GM12878 (cell line): ENCODE results near the gene CCDC3. TPM values are rescaled to one million over a fixed set of nuclear protein-coding genes. Genes with fewer than 3 reads are reported as not detected.

Experiments used
- ATAC-seq: fragments of 200-7000 bp; cut with Tn5 transposase; 3 replicates; pipeline ENCODE4 v1.9.1; 2020; ENCODE audit warnings: mild to moderate bottlenecking, moderate library complexity
- Bru-seq: library from RNA; stranded (reverse); fragments of 400-500 nt; gene quantifications from one replicate; lab custom pipeline; 2021; lab: Mats Ljungman, UMichigan
- BruChase-seq, 2 experiments: library from RNA; stranded (reverse); fragments of 400-500 nt; gene quantifications; one replicate each; lab custom pipeline; 2021; lab: Mats Ljungman, UMichigan
- BruUV-seq: library from RNA; stranded (reverse); fragments of 400-500 nt; replicated peaks from 2 replicates; lab custom pipeline; 2021; lab: Mats Ljungman, UMichigan
- CTCF ChIA-PET: fragments of 300-600 bp; sonication (Branson Sonifier 250); formaldehyde crosslinking; extraction: SDS; loops from one replicate; lab custom pipeline; 2021; ENCODE audit warnings: inconsistent platforms; lab: Yijun Ruan, JAX
- POLR2A ChIA-PET: fragments of 350-600 bp; formaldehyde crosslinking; extraction: SDS; loops from one replicate; lab custom pipeline; 2021; ENCODE audit warnings: inconsistent platforms; lab: Charles Lee
- RAD21 ChIA-PET: fragments of 300-600 bp; sonication (Branson Sonifier 250); formaldehyde crosslinking; loops from one replicate; lab custom pipeline; 2023; ENCODE audit warnings: antibody characterized with exemption; ENCODE audit not compliant: unreplicated experiment; lab: Charles Lee
- SMC1A ChIA-PET: fragments of 300-600 bp; sonication (Branson Sonifier 250); formaldehyde crosslinking; loops from one replicate; lab custom pipeline; 2023; ENCODE audit not compliant: unreplicated experiment, uncharacterized antibody; lab: Charles Lee
- DNase-seq: peaks from one replicate; pipeline ENCODE4 v3.0.0-alpha.2; 2011; ENCODE audit warnings: low read depth, low spot score
- FAIRE-seq: peaks from 3 replicates; lab custom pipeline; 2011; peaks lifted over from hg19 to GRCh38; lab: Jason Lieb, UNC
- H2AFZ ChIP-seq: 2 replicates; pipeline ENCODE4 v1.6.0; 2011; ENCODE audit warnings: low read depth, low read length, control low read depth; ENCODE audit not compliant: control insufficient read depth
- H3K27ac ChIP-seq: 2 replicates; pipeline ENCODE4 v1.5.1; 2011; ENCODE audit warnings: control low read depth; ENCODE audit not compliant: control insufficient read depth, insufficient read depth
- H3K27me3 ChIP-seq, 2 experiments: replicated peaks in 1 of 2; 2 replicates each; pipeline versions ENCODE4 v1.6.0 to v1.6.1; 2011; ENCODE audit warnings: low read length in 1 of 2; ENCODE audit not compliant: control insufficient read depth in 2 of 2, insufficient read depth in 2 of 2
- H3K36me3 ChIP-seq, 2 experiments: 2 replicates each; pipeline ENCODE4 v1.5.1; 2011; ENCODE audit warnings: low read length in 1 of 2; ENCODE audit not compliant: control insufficient read depth in 2 of 2, insufficient read depth in 2 of 2
- H3K4me1 ChIP-seq: 2 replicates; pipeline ENCODE4 v1.6.1; 2011; ENCODE audit warnings: mild to moderate bottlenecking, low read length, moderate library complexity, mixed read lengths; ENCODE audit not compliant: control insufficient read depth, insufficient read depth
- H3K4me2 ChIP-seq: 2 replicates; pipeline ENCODE4 v1.6.0; 2011; ENCODE audit warnings: control low read depth; ENCODE audit not compliant: control insufficient read depth, insufficient read depth
- H3K4me3 ChIP-seq: fragments of 200-600 bp; sonication (generic); 2 replicates; pipeline ENCODE4 v1.5.1; 2016
- H3K79me2 ChIP-seq: 2 replicates; pipeline ENCODE4 v1.6.0; 2011; ENCODE audit warnings: low read length; ENCODE audit not compliant: control insufficient read depth, insufficient read depth
- H3K9ac ChIP-seq: 2 replicates; pipeline ENCODE4 v1.8.0; 2011; ENCODE audit warnings: low read length, control low read depth, mixed read lengths; ENCODE audit not compliant: control insufficient read depth, insufficient read depth
- H3K9me3 ChIP-seq: replicated peaks from 3 replicates; pipeline ENCODE4 v1.5.1; 2011; ENCODE audit warnings: mild to moderate bottlenecking, low read length; ENCODE audit not compliant: control insufficient read depth, insufficient read depth
- H4K20me1 ChIP-seq: 2 replicates; pipeline ENCODE4 v1.6.0; 2011; ENCODE audit not compliant: control insufficient read depth, insufficient read depth
- KDM1A ChIP-seq: fragments of 200-600 bp; sonication (generic); IDR thresholded peaks from 2 replicates; pipeline ENCODE4 v1.6.1; 2016; ENCODE audit warnings: borderline replicate concordance
- LARP7 ChIP-seq: fragments of 450-650 bp; IDR thresholded peaks from 2 replicates; pipeline ENCODE4 v1.6.1; 2017; ENCODE audit warnings: mild to moderate bottlenecking
- NR2C2 ChIP-seq: IDR thresholded peaks from 2 replicates; pipeline ENCODE4 v1.6.1; 2011; ENCODE audit warnings: borderline replicate concordance, low read depth; ENCODE audit not compliant: control insufficient read depth, insufficient read length
- PAX5 ChIP-seq: IDR thresholded peaks from 2 replicates; pipeline ENCODE4 v1.6.1; 2011; ENCODE audit warnings: low read depth, low read length, borderline replicate concordance
- PAX8 ChIP-seq: fragments of 450-650 bp; IDR thresholded peaks from 2 replicates; pipeline ENCODE4 v1.6.1; 2017; ENCODE audit warnings: mild to moderate bottlenecking, moderate library complexity
- RBBP5 ChIP-seq: fragments of 200-600 bp; sonication (generic); conservative IDR thresholded peaks from 2 replicates; pipeline ENCODE4 v1.6.1; 2016
- SP1 ChIP-seq: IDR thresholded peaks from one replicate; pipeline ENCODE4 v1.6.1; 2011; ENCODE audit warnings: low read depth, low read length
- ZBTB40 ChIP-seq: fragments of 450-650 bp; IDR thresholded peaks from 2 replicates; pipeline ENCODE4 v1.6.1; 2016; ENCODE audit warnings: mild to moderate bottlenecking, moderate library complexity, borderline replicate concordance
- ZSCAN29 ChIP-seq: fragments of 450-650 bp; IDR thresholded peaks from 2 replicates; pipeline ENCODE4 v1.6.1; 2017; ENCODE audit warnings: mild to moderate bottlenecking, moderate library complexity
- WGBS: methylation state at CpG from one replicate; pipeline ENCODE4 v1.1.6; 2016; ENCODE audit warnings: low lambda C conversion rate; ENCODE audit not compliant: insufficient replicate concordance, insufficient coverage; ENCODE audit errors: missing lambda C conversion rate; 5-methylcytosine and 5-hydroxymethylcytosine counted together
- in situ Hi-C: fragments of 300-500 bp; cut with MboI; formaldehyde crosslinking; loops from 9 replicates; pipeline ENCODE4 v1.14.3; 2018; ENCODE audit warnings: mixed read lengths
- intact Hi-C: fragments of 100-400 bp; cut with micrococcal nuclease; formaldehyde crosslinking; loops from one replicate; pipeline ENCODE4 v1.14.2; 2022; ENCODE audit not compliant: unreplicated experiment
- long read RNA-seq, 2 experiments: library from polyadenylated mRNA; unstranded; transcript quantifications; one replicate each; pipeline ENCODE4 v2.0.0, GENCODE V29; 2019 to 2020
- polyA minus RNA-seq, 3 experiments: library from RNA; depleted of rRNA, polyadenylated mRNA; stranded (reverse); fragments of >200 nt; gene quantifications; 2 replicates each; pipeline ENCODE4 v1.2.3, GENCODE V29; 2011
- polyA plus RNA-seq, 11 experiments: library from polyadenylated mRNA; depleted of rRNA in 4 of 11; unstranded in 6 of 11; stranded (reverse) in 5 of 11; fragments of >200 nt; fragmentation: Nextera tagmentation in 4 of 11; fragmentation: Illumina TruSeq in 1 of 11; extraction: Ambion mirVana in 4 of 11; extraction: Trizol in 1 of 11; gene quantifications; 1 replicate in 1 of 11; 2 replicates in 10 of 11; pipeline versions ENCODE4 v1.2.1 to v1.2.3, GENCODE V29; 2011 to 2016; ENCODE audit warnings: inconsistent platforms in 2 of 11, missing spikeins in 2 of 11, low read depth in 1 of 11
- total RNA-seq, 4 experiments: library from RNA; depleted of rRNA in 3 of 4; stranded (reverse); fragments of >200 nt in 3 of 4; fragmentation: Illumina TruSeq in 1 of 4; extraction: Trizol in 1 of 4; gene quantifications; 2 replicates each; pipeline versions ENCODE4 v1.2.1 to v1.2.3, GENCODE V29; 2013 to 2021
- TF ChIP-seq, protein P1 (sequence below): fragments of 450-650 bp; IDR thresholded peaks from 2 replicates; pipeline ENCODE4 v1.6.1; 2018; ENCODE audit warnings: mild to moderate bottlenecking, low read depth, moderate library complexity; ENCODE audit not compliant: partially characterized antibody
- TF ChIP-seq, protein P2 (sequence below): IDR thresholded peaks from 2 replicates; pipeline ENCODE4 v1.6.1; 2012; ENCODE audit warnings: low read depth, low read length, improper control_type of control experiment

The CCDC3 gene
- not detected in 2 replicates for total RNA-seq (2013; cell fraction: nucleolus; rRNA removed)
- total RNA-seq (2014; rRNA removed) (not detected in 2 replicates), total RNA-seq (2014; rRNA removed; fragmentation: Illumina TruSeq; extraction: Trizol) (not detected in 2 replicates), total RNA-seq (2021) (0.08 and 0.16 TPM in 2 replicates), polyA plus RNA-seq (2011; rRNA removed) (not detected in 2 replicates), polyA plus RNA-seq (2014; fragmentation: Illumina TruSeq; extraction: Trizol) (not detected in 2 replicates), polyA plus RNA-seq (2014; fragmentation: Nextera tagmentation; extraction: Ambion mirVana) (not detected), polyA plus RNA-seq (2014; rRNA removed) (not detected in 2 replicates), polyA plus RNA-seq (2016; fragmentation: Nextera tagmentation; extraction: Ambion mirVana) (not detected), polyA minus RNA-seq (2011; rRNA and poly(A)+ RNA removed) (not detected in 2 replicates), Bru-seq, nascent RNA (percentile 12 among the genes with signal in this experiment), BruChase-seq, experiment 1, labeled RNA remaining after a 6-hour chase (percentile 13 among the genes with signal in this experiment), BruChase-seq, experiment 2, labeled RNA remaining after a 2-hour chase (percentile 13 among the genes with signal in this experiment)
- polyA plus RNA-seq (2011; ENCODE audit: low read depth), result not detected
- polyA plus RNA-seq (2011; cell fraction: cytosol; rRNA removed), result not detected in 2 replicates
- polyA plus RNA-seq (2011; cell fraction: nucleus; rRNA removed), result not detected in 2 replicates
- 0.03 TPM in 1 of 2 replicates, not detected in the other for polyA plus RNA-seq (2012)
- polyA minus RNA-seq (2011; cell fraction: cytosol; rRNA and poly(A)+ RNA removed), result not detected in 2 replicates
- polyA minus RNA-seq (2011; cell fraction: nucleus; rRNA and poly(A)+ RNA removed), result not detected in 2 replicates
- long read RNA-seq, experiment 1, result 0 reads
- long read RNA-seq, experiment 2, result 0 reads

DNA sequence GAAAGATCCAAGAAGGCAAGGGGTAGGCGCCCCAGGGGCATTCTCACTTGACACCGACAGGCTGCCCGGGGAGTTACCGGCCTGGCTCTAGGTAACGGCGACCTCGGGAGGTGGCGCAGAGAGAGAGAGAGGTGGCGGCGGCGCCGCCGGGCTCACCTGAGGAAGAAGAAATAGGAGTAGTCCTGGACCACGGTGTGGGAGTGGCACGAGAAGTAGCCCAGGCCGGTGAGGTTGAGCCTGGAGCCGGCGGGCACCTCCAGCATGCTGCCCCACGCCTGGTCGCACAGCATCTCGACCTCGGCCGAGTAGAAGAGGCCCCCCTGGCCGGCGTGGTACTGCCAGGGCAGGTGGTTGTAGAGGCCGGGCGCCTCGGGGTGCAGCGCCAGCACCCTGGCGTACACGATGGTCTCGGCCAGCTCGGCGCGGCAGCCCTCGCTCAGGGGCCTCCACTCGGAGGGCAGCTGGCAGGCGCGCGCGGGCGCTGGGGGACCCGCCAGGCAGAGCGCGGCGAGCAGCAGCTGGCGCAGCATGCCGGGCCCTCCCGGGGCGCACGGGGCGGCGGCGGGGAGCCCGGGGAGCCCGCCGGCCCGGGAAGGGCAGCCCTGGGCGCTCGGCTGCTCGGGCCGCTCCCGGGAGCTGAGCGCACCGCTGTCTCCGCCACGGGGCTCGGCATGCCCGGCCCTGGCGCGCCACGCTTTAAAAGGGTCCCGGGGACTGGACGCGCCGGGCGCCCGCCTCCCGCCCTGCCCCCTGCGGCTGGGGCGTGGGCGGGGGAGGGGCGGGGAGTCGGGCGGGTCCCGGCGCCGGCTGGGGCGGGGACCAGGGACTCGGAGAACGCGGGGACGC lies at the start of gene CCDC3:
TSS of gene CCDC3 (minus strand) at position 673 of the 846 bp plus-strand sequence. CDS start at position 530, 143 bp downstream.
- CTCF ChIA-PET, result no interaction called here
- no peak for ATAC-seq
- peaks cover 4 to 14% of the 10 kb centered on the region in 2 experiments for H3K27me3 ChIP-seq
- no peaks in the 10 kb centered on the region for H3K79me2 ChIP-seq
- in situ Hi-C loops (no loop called here), intact Hi-C loops (no loop called here)
- no peak within 1 kb of the TSS for H3K27ac ChIP-seq
- no peak within 1 kb of the TSS for H3K4me3 ChIP-seq
- SMC1A ChIA-PET, result no interaction called here
- H3K36me3 ChIP-seq, result no peaks in the 10 kb centered on the region
- no peak for DNase-seq
- FAIRE-seq, result no peak
- H2AFZ ChIP-seq, result no peak within 1 kb of the TSS
- POLR2A ChIA-PET, result no interaction called here
- no peak within 1 kb of the TSS for H3K9ac ChIP-seq
- H3K4me2 ChIP-seq, result no peak within 1 kb of the TSS
- RAD21 ChIA-PET, result no interaction called here
- no TSS peak for BruUV-seq
- H3K9me3 ChIP-seq, result no peaks in the 10 kb centered on the region
- H3K4me1 ChIP-seq, result no peaks in the 10 kb centered on the region
- WGBS, result 11% methylated on average over 65 of the region's 93 CpGs
- H4K20me1 ChIP-seq, result no peaks in the 10 kb centered on the region
- TF ChIP-seq PAX5, result no peak
- TF ChIP-seq ZBTB40, result no peak
- no peak for TF ChIP-seq ZSCAN29
- TF ChIP-seq KDM1A, result no peak
- TF ChIP-seq PAX8, result no peak
- TF ChIP-seq LARP7, result no peak
- TF ChIP-seq, protein P1, sequence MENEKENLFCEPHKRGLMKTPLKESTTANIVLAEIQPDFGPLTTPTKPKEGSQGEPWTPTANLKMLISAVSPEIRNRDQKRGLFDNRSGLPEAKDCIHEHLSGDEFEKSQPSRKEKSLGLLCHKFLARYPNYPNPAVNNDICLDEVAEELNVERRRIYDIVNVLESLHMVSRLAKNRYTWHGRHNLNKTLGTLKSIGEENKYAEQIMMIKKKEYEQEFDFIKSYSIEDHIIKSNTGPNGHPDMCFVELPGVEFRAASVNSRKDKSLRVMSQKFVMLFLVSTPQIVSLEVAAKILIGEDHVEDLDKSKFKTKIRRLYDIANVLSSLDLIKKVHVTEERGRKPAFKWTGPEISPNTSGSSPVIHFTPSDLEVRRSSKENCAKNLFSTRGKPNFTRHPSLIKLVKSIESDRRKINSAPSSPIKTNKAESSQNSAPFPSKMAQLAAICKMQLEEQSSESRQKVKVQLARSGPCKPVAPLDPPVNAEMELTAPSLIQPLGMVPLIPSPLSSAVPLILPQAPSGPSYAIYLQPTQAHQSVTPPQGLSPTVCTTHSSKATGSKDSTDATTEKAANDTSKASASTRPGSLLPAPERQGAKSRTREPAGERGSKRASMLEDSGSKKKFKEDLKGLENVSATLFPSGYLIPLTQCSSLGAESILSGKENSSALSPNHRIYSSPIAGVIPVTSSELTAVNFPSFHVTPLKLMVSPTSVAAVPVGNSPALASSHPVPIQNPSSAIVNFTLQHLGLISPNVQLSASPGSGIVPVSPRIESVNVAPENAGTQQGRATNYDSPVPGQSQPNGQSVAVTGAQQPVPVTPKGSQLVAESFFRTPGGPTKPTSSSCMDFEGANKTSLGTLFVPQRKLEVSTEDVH, result no peak
- TF ChIP-seq RBBP5, result no peak
- TF ChIP-seq NR2C2, result no peak
- no peak for TF ChIP-seq SP1
- TF ChIP-seq, protein P2, sequence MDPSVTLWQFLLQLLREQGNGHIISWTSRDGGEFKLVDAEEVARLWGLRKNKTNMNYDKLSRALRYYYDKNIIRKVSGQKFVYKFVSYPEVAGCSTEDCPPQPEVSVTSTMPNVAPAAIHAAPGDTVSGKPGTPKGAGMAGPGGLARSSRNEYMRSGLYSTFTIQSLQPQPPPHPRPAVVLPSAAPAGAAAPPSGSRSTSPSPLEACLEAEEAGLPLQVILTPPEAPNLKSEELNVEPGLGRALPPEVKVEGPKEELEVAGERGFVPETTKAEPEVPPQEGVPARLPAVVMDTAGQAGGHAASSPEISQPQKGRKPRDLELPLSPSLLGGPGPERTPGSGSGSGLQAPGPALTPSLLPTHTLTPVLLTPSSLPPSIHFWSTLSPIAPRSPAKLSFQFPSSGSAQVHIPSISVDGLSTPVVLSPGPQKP, result no peak
